Activated naive CD4-positive, alpha-beta T cell treated with anti-CD3 and anti-CD28 coated beads for 36 hours (primary cell): ENCODE data around the gene ZER1. TPM values are rescaled to one million over a fixed set of nuclear protein-coding genes. Genes with fewer than 3 reads are reported as not detected.
A peak's percentile ranks its signal among the peaks of the same experiment; 100 is the strongest.

Experiments
- CTCF ChIA-PET: fragments of 350-600 bp; sonication (Branson Sonifier 250); formaldehyde crosslinking; loops from one replicate; lab custom pipeline; 2021; ENCODE audit warnings: antibody characterized with exemption; lab: Charles Lee
- DNase-seq: peaks from one replicate; pipeline ENCODE4 v3.0.0-alpha.2; 2020
- H3K27ac Mint-ChIP-seq: one replicate; pipeline ENCODE4 v1.8.0; 2021; ENCODE audit warnings: mild to moderate bottlenecking, mixed read lengths
- H3K27me3 Mint-ChIP-seq: one replicate; pipeline ENCODE4 v1.8.0; 2021; ENCODE audit warnings: low read depth, mixed read lengths
- H3K36me3 Mint-ChIP-seq: one replicate; pipeline ENCODE4 v1.8.0; 2021; ENCODE audit warnings: low read depth, mixed read lengths
- H3K4me1 Mint-ChIP-seq: one replicate; pipeline ENCODE4 v1.8.0; 2021; ENCODE audit warnings: low read depth, mixed read lengths
- H3K4me3 Mint-ChIP-seq: one replicate; pipeline ENCODE4 v1.8.0; 2021; ENCODE audit warnings: mild to moderate bottlenecking, moderate library complexity, mixed read lengths
- H3K9me3 Mint-ChIP-seq: one replicate; pipeline ENCODE4 v1.8.0; 2021; ENCODE audit warnings: mixed read lengths
- intact Hi-C: fragments of 100-400 bp; cut with micrococcal nuclease; formaldehyde crosslinking; loops from one replicate; pipeline ENCODE4 v1.15.1; 2023
- total RNA-seq, 2 experiments: library from RNA; stranded (reverse); gene quantifications; one replicate each; pipeline ENCODE4 v1.2.3, GENCODE V29; 2021

The ZER1 gene
- total RNA-seq, 2 experiments from 2014 or later = 9.9 to 11.0 TPM

GRCh38 chr9:128719919-128720605, 51.7 kb downstream of the ZER1 start:
- H3K27me3 Mint-ChIP-seq = no peaks in the 10 kb centered on the region
- intact Hi-C loops = loop anchor here (5.0 kb wide), 1 partner anchor 67 kb away; the partner anchor contains the start of gene TBC1D13
- CTCF ChIA-PET = no interaction called here
- no peak overlapping the region for H3K4me3 Mint-ChIP-seq
- no peak overlapping the region for H3K27ac Mint-ChIP-seq
- peaks cover 2% of the 10 kb centered on the region for H3K36me3 Mint-ChIP-seq
- no peak for DNase-seq
- H3K9me3 Mint-ChIP-seq = no peaks in the 10 kb centered on the region
- peaks cover 23% of the 10 kb centered on the region for H3K4me1 Mint-ChIP-seq

GRCh38 chr9:128718475-128718874, 53.3 kb downstream of the ZER1 start:
- Mint-ChIP-seq H3K4me3 (no peak overlapping the region), H3K27me3 (no peaks in the 10 kb centered on the region), H3K4me1 (peaks cover 13% of the 10 kb centered on the region), H3K27ac (no peak overlapping the region), H3K36me3 (peaks cover under 1% of the 10 kb centered on the region), H3K9me3 (no peaks in the 10 kb centered on the region)
- CTCF ChIA-PET = interaction anchor here (0.7 kb wide), 1 partner anchor 1138 kb away, joined by 4 read pairs; no protein-coding TSS in a partner anchor
- intact Hi-C loops = no loop called here
- DNase-seq = no peak

- DNase-seq = no peak
- Mint-ChIP-seq H3K27me3 (no peaks in the 10 kb centered on the region), H3K4me1 (peaks cover 9% of the 10 kb centered on the region), H3K27ac (no peak overlapping the region), H3K36me3 (no peaks in the 10 kb centered on the region), H3K4me3 (no peak overlapping the region), H3K9me3 (no peaks in the 10 kb centered on the region)
- CTCF ChIA-PET = interaction anchor here (0.7 kb wide), 3 partner anchors 12 to 1138 kb away, joined by 4 to 5 read pairs (median 4); no protein-coding TSS in a partner anchor
- intact Hi-C loops = no loop called here
Measured at GRCh38 chr9:128718047-128718446, 53.7 kb downstream of the ZER1 start.

- H3K27me3 Mint-ChIP-seq = no peaks in the 10 kb centered on the region
- no peak overlapping the region for H3K4me3 Mint-ChIP-seq
- H3K4me1 Mint-ChIP-seq = no peaks in the 10 kb centered on the region
- H3K9me3 Mint-ChIP-seq = no peaks in the 10 kb centered on the region
- CTCF ChIA-PET = no interaction called here
- no peaks in the 10 kb centered on the region for H3K36me3 Mint-ChIP-seq
- no peak overlapping the region for H3K27ac Mint-ChIP-seq
- no peak for DNase-seq
- intact Hi-C loops = no loop called here
Measured at GRCh38 chr9:128716581-128717254, 55.0 kb downstream of the ZER1 start.

- no peaks in the 10 kb centered on the region for H3K4me1 Mint-ChIP-seq
- CTCF ChIA-PET = no interaction called here
- H3K27ac Mint-ChIP-seq = peak overlapping the region; percentile 24
- H3K27me3 Mint-ChIP-seq = no peaks in the 10 kb centered on the region
- no peaks in the 10 kb centered on the region for H3K9me3 Mint-ChIP-seq
- no peaks in the 10 kb centered on the region for H3K36me3 Mint-ChIP-seq
- intact Hi-C loops = no loop called here
- DNase-seq = no peak
- no peak overlapping the region for H3K4me3 Mint-ChIP-seq
Measured at GRCh38 chr9:128715436-128715750, 56.3 kb downstream of the ZER1 start.

GRCh38 chr9:128714586-128715435, 56.9 kb downstream of the ZER1 start:
- CTCF ChIA-PET = interaction anchor here (1.2 kb wide), 1 partner anchor 13 kb away, joined by 3 read pairs; the partner anchor contains the start of gene PKN3
- no peak overlapping the region for H3K4me3 Mint-ChIP-seq
- DNase-seq = no peak
- no peaks in the 10 kb centered on the region for H3K27me3 Mint-ChIP-seq
- no peaks in the 10 kb centered on the region for H3K9me3 Mint-ChIP-seq
- intact Hi-C loops = no loop called here
- H3K27ac Mint-ChIP-seq = no peak overlapping the region
- no peaks in the 10 kb centered on the region for H3K36me3 Mint-ChIP-seq
- no peaks in the 10 kb centered on the region for H3K4me1 Mint-ChIP-seq

GRCh38 chr9:128713941-128714573, 57.7 kb downstream of the ZER1 start:
- DNase-seq = no peak
- CTCF ChIA-PET = interaction anchor here (1.2 kb wide), 1 partner anchor 12 kb away, joined by 3 read pairs; the partner anchor contains the start of gene PKN3
- Mint-ChIP-seq H3K27me3 (no peaks in the 10 kb centered on the region), H3K4me1 (no peaks in the 10 kb centered on the region), H3K36me3 (no peaks in the 10 kb centered on the region), H3K27ac (no peak overlapping the region), H3K9me3 (no peaks in the 10 kb centered on the region), H3K4me3 (no peak overlapping the region)
- intact Hi-C loops = no loop called here

GRCh38 chr9:128713411-128713780, 58.3 kb downstream of the ZER1 start:
- intact Hi-C loops = no loop called here
- no peaks in the 10 kb centered on the region for H3K27me3 Mint-ChIP-seq
- H3K4me1 Mint-ChIP-seq = no peaks in the 10 kb centered on the region
- no peak overlapping the region for H3K4me3 Mint-ChIP-seq
- CTCF ChIA-PET = no interaction called here
- no peak overlapping the region for H3K27ac Mint-ChIP-seq
- H3K9me3 Mint-ChIP-seq = no peaks in the 10 kb centered on the region
- no peak for DNase-seq
- no peaks in the 10 kb centered on the region for H3K36me3 Mint-ChIP-seq

GRCh38 chr9:128712451-128713410, 59.0 kb downstream of the ZER1 start:
- CTCF ChIA-PET = interaction anchor here (0.8 kb wide), 1 partner anchor 215 kb away, joined by 3 read pairs; no protein-coding TSS in a partner anchor
- H3K4me3 Mint-ChIP-seq = no peak overlapping the region
- intact Hi-C loops = no loop called here

GRCh38 chr9:128707446-128707845, 64.3 kb downstream of the ZER1 start:
- CTCF ChIA-PET = interaction anchor here (0.6 kb wide), 1 partner anchor 68 kb away, joined by 3 read pairs; no protein-coding TSS in a partner anchor
- no peak overlapping the region for H3K4me3 Mint-ChIP-seq
- H3K27me3 Mint-ChIP-seq = no peaks in the 10 kb centered on the region
- no peak for DNase-seq
- H3K36me3 Mint-ChIP-seq = no peaks in the 10 kb centered on the region
- intact Hi-C loops = no loop called here
- no peak overlapping the region for H3K27ac Mint-ChIP-seq
- H3K9me3 Mint-ChIP-seq = no peaks in the 10 kb centered on the region
- peaks cover 5% of the 10 kb centered on the region for H3K4me1 Mint-ChIP-seq

More at GRCh38 chr9:128712451-128713410, 59.0 kb downstream of the ZER1 start:
- Mint-ChIP-seq H3K4me1 (no peaks in the 10 kb centered on the region), H3K9me3 (no peaks in the 10 kb centered on the region), H3K27ac (no peak overlapping the region), H3K27me3 (no peaks in the 10 kb centered on the region), H3K36me3 (no peaks in the 10 kb centered on the region)
- DNase-seq = no peak
